ENCODE results near the gene AP4M1. TPM values are rescaled to one million over a fixed set of nuclear protein-coding genes. Genes with fewer than 3 reads are reported as not detected.

AP4M1 gene
- total and polyA plus RNA-seq, 10 of the 15 experiments (the other 5 are each of a cell fraction or from before 2014, with no cell fraction given) = 0.77 to 16.1 (median 13.0) TPM

DNA sequence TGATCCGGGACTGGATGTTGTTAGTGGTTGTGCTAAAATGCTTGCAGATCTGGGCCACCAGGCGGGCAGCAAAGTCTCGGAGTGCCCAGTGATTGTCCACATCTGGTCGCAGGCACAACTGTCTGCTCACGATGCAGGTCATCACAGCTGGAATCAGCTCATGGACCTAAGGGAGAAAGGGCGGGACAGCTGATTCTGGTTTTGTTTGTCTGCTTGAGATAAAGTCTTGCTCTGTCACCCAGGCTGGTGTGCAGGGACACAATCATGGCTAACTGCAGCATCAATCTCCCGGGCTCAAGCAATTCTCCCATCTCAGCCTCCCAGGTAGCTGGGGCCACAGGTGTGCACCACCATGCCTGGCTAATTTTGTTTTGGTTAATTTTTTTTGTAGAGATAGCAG is 9.7 kb downstream of the AP4M1 start (continued):
- TF ChIP-seq HDAC6 (IDR thresholded peaks at IDR 0.05; ENCODE audit: unreplicated experiment) (no peak), HDGF (IDR thresholded peaks at IDR 0.05) (no peak)
- TF ChIP-seq, protein P1, sequence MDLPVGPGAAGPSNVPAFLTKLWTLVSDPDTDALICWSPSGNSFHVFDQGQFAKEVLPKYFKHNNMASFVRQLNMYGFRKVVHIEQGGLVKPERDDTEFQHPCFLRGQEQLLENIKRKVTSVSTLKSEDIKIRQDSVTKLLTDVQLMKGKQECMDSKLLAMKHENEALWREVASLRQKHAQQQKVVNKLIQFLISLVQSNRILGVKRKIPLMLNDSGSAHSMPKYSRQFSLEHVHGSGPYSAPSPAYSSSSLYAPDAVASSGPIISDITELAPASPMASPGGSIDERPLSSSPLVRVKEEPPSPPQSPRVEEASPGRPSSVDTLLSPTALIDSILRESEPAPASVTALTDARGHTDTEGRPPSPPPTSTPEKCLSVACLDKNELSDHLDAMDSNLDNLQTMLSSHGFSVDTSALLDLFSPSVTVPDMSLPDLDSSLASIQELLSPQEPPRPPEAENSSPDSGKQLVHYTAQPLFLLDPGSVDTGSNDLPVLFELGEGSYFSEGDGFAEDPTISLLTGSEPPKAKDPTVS (IDR thresholded peaks at IDR 0.05; ENCODE audit: low read depth, low read length) = no peak

DNA sequence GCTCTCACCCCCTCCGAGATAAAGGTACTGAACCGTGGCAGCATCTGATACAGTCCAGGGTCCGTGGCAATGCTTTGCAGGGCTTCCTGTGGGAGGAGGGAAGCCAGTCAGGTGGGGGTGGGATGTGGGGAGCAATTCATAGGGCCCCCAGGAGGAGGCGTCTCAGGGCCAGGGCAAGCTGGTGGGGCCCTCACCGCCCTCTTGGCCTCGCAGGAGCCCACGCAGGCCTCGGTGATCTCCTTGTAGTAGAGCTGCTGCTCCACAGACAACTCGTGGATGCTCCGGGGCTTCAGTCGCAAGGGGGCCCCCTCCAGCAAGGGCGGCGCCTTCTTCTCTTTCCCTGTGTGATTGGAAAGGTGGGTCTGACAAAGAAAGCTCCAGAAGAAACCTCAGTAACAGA is 10.5 kb downstream of the AP4M1 start:
- Histone ChIP-seq H4K20me1 (ENCODE audit: control insufficient read depth, insufficient read depth) (no peaks in the 10 kb centered on the region), H3K36me3 (ENCODE audit: control insufficient read depth in 2 of 2, insufficient read depth in 2 of 2, low read length in 1 of 2) (peaks cover 5 to 9% of the 10 kb centered on the region in 2 experiments; a peak in 3 of 4 replicates), H3K4me1 (ENCODE audit: control insufficient read depth, insufficient read depth, low read length) (no peaks in the 10 kb centered on the region), H3K9ac (ENCODE audit: control insufficient read depth, insufficient read depth, low read length) (no peak overlapping the region), H3K4me2 (ENCODE audit: control insufficient read depth, insufficient read depth) (no peak overlapping the region), H3K27me3 (replicated peaks in 1 of 2; ENCODE audit: control insufficient read depth in 2 of 2, insufficient read depth in 2 of 2, low read length in 1 of 2) (no peaks in the 10 kb centered on the region), H3K4me3 (no peak overlapping the region), H3K9me3 (replicated peaks; ENCODE audit: control insufficient read depth, insufficient read depth, low read length) (no peaks in the 10 kb centered on the region), H2AFZ (ENCODE audit: control insufficient read depth, low read depth, low read length) (no peak overlapping the region), H3K27ac (ENCODE audit: control insufficient read depth, insufficient read depth) (no peak overlapping the region), H3K79me2 (ENCODE audit: control insufficient read depth, insufficient read depth, low read length) (no peaks in the 10 kb centered on the region)
- in situ Hi-C loops (cut with MboI) = no loop called here
- POLR2A ChIA-PET = interaction anchor here (1.8 kb wide), 1 partner anchor 10 kb away, joined by 6 read pairs; the partner anchor contains the start of gene AP4M1
- TF ChIP-seq, protein P2, sequence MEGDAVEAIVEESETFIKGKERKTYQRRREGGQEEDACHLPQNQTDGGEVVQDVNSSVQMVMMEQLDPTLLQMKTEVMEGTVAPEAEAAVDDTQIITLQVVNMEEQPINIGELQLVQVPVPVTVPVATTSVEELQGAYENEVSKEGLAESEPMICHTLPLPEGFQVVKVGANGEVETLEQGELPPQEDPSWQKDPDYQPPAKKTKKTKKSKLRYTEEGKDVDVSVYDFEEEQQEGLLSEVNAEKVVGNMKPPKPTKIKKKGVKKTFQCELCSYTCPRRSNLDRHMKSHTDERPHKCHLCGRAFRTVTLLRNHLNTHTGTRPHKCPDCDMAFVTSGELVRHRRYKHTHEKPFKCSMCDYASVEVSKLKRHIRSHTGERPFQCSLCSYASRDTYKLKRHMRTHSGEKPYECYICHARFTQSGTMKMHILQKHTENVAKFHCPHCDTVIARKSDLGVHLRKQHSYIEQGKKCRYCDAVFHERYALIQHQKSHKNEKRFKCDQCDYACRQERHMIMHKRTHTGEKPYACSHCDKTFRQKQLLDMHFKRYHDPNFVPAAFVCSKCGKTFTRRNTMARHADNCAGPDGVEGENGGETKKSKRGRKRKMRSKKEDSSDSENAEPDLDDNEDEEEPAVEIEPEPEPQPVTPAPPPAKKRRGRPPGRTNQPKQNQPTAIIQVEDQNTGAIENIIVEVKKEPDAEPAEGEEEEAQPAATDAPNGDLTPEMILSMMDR (IDR thresholded peaks at IDR 0.05 in 2 of 3, conservative IDR thresholded peaks at IDR 0.05 in 1 of 3; ENCODE audit: control insufficient read depth in 2 of 3, extremely low read depth in 1 of 3, insufficient read depth in 1 of 3, low read depth in 3 of 3, low read length in 3 of 3) = no peak
- TF ChIP-seq MXI1 (IDR thresholded peaks at IDR 0.05; ENCODE audit: low read depth, low read length) = no peak
- no peak for TF ChIP-seq ZSCAN29 (IDR thresholded peaks at IDR 0.05)
- no peak for TF ChIP-seq ZZZ3 (IDR thresholded peaks at IDR 0.05; ENCODE audit: control insufficient read depth, insufficient read length, low read depth)
- TF ChIP-seq NRF1 (conservative IDR thresholded peaks at IDR 0.05; ENCODE audit: low read depth, low read length) = no peak
- TF ChIP-seq PAX8 (IDR thresholded peaks at IDR 0.05) = no peak
- TF ChIP-seq CBFB (IDR thresholded peaks at IDR 0.05; ENCODE audit: low read depth) = no peak
- TF ChIP-seq SMAD1 (IDR thresholded peaks at IDR 0.05; ENCODE audit: low read depth, partially characterized antibody) = no peak
- TF ChIP-seq, protein P3, sequence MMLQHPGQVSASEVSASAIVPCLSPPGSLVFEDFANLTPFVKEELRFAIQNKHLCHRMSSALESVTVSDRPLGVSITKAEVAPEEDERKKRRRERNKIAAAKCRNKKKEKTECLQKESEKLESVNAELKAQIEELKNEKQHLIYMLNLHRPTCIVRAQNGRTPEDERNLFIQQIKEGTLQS (IDR thresholded peaks at IDR 0.05; ENCODE audit: borderline replicate concordance, extremely low read depth, low read depth, low read length) = no peak
- TF ChIP-seq CBX3 (IDR thresholded peaks at IDR 0.05; ENCODE audit: borderline replicate concordance, low read depth) = no peak
- no peak for TF ChIP-seq WRNIP1 (IDR thresholded peaks at IDR 0.05; ENCODE audit: borderline replicate concordance, low read depth, low read length)
- no peak for TF ChIP-seq EED (IDR thresholded peaks at IDR 0.05; ENCODE audit: low read depth)
- TF ChIP-seq NR2F1 (conservative IDR thresholded peaks at IDR 0.05) = no peak
- TF ChIP-seq BRCA1 (IDR thresholded peaks at IDR 0.05; ENCODE audit: low read depth, low read length) = no peak
- no peak for TF ChIP-seq BACH1 (IDR thresholded peaks at IDR 0.05; ENCODE audit: borderline replicate concordance)
- TF ChIP-seq HDAC2 (IDR thresholded peaks at IDR 0.05) = no peak
- no peak for TF ChIP-seq LARP7 (IDR thresholded peaks at IDR 0.05)
- no peak for TF ChIP-seq RELA (IDR thresholded peaks at IDR 0.05; ENCODE audit: borderline replicate concordance, partially characterized antibody)
- no TSS peak for BruUV-seq (replicated peaks)
- intact Hi-C loops (cut with micrococcal nuclease; ENCODE audit: unreplicated experiment) = no loop called here
- FAIRE-seq (no peak), DNase-seq (ENCODE audit: low read depth, low spot score) (no peak), ATAC-seq (no peak)
- CTCF ChIA-PET = no interaction called here
- WGBS (ENCODE audit: insufficient coverage, insufficient replicate concordance, low lambda C conversion rate, missing lambda C conversion rate) = 92% methylated on average over 13 of the region's 13 CpGs
- RAD21 ChIA-PET (ENCODE audit: unreplicated experiment) = no interaction called here
- SMC1A ChIA-PET (ENCODE audit: uncharacterized antibody, unreplicated experiment) = no interaction called here
